ENCODE data around the gene PARD3. TPM values are rescaled to one million over a fixed set of nuclear protein-coding genes. Genes with fewer than 3 reads are reported as not detected.

PARD3 gene
- total RNA-seq, 4 donors from 2014 or later: 115 to 226 (median 141) TPM

GRCh38 chr10:34113504-34114225, 701.4 kb downstream of the PARD3 start:
- Histone ChIP-seq H3K9me3 (no peaks in the 10 kb centered on the region), H3K27ac (no peak overlapping the region), H3K36me3 (peaks cover 8% of the 10 kb centered on the region), H3K4me3 (no peak overlapping the region), H3K27me3 (no peaks in the 10 kb centered on the region), H3K4me1 (peaks cover 8% of the 10 kb centered on the region)
- TF ChIP-seq CTCF (IDR thresholded peaks at IDR 0.05): no peak
- TF ChIP-seq EP300 (IDR thresholded peaks at IDR 0.05): no peak
- no peak for TF ChIP-seq POLR2A (IDR thresholded peaks at IDR 0.05)
- TF ChIP-seq POLR2AphosphoS5 (IDR thresholded peaks at IDR 0.05): no peak
- 84% methylated on average over 6 of the region's 6 CpGs for WGBS
- DNase-seq (ENCODE audit: low spot score in 2 of 2): no peak

GRCh38 chr10:34112171-34112782, 702.8 kb downstream of the PARD3 start:
- TF ChIP-seq POLR2AphosphoS5 (IDR thresholded peaks at IDR 0.05) (peak in 2 of 3 donors; percentile 40 to 44), CTCF (IDR thresholded peaks at IDR 0.05) (no peak)
- H3K36me3 ChIP-seq: peaks cover 8% of the 10 kb centered on the region
- DNase-seq (ENCODE audit: low spot score in 2 of 2): no peak
- H3K27ac ChIP-seq: no peak overlapping the region
- H3K27me3 ChIP-seq: no peaks in the 10 kb centered on the region
- H3K4me3 ChIP-seq: no peak overlapping the region
- H3K4me1 ChIP-seq: peaks cover 8% of the 10 kb centered on the region
- WGBS: 68% methylated on average over 6 of the region's 6 CpGs
- H3K9me3 ChIP-seq: no peaks in the 10 kb centered on the region

GRCh38 chr10:34111179-34111578, 703.9 kb downstream of the PARD3 start:
- Histone ChIP-seq H3K9me3 (no peaks in the 10 kb centered on the region), H3K4me1 (peaks cover 8% of the 10 kb centered on the region), H3K27me3 (no peaks in the 10 kb centered on the region), H3K36me3 (peaks cover 8% of the 10 kb centered on the region), H3K27ac (no peak overlapping the region), H3K4me3 (no peak overlapping the region)
- DNase-seq (ENCODE audit: low spot score in 2 of 2): no peak
- 97% methylated on average over 10 of the region's 10 CpGs for WGBS
- TF ChIP-seq POLR2A (IDR thresholded peaks at IDR 0.05) (no peak), POLR2AphosphoS5 (IDR thresholded peaks at IDR 0.05) (no peak), CTCF (IDR thresholded peaks at IDR 0.05) (no peak), EP300 (IDR thresholded peaks at IDR 0.05) (no peak)

GRCh38 chr10:34109952-34110702, 705.0 kb downstream of the PARD3 start:
- no peak overlapping the region for H3K27ac ChIP-seq
- TF ChIP-seq CTCF (IDR thresholded peaks at IDR 0.05): no peak
- no peak for TF ChIP-seq POLR2A (IDR thresholded peaks at IDR 0.05)
- no peak for TF ChIP-seq EP300 (IDR thresholded peaks at IDR 0.05)
- no peak for TF ChIP-seq POLR2AphosphoS5 (IDR thresholded peaks at IDR 0.05)
- no peak for DNase-seq (ENCODE audit: low spot score in 2 of 2)

GRCh38 chr10:34109495-34109894, 705.6 kb downstream of the PARD3 start:
- no peaks in the 10 kb centered on the region for H3K9me3 ChIP-seq
- peaks cover 8% of the 10 kb centered on the region for H3K36me3 ChIP-seq
- no peaks in the 10 kb centered on the region for H3K27me3 ChIP-seq
- WGBS: 73% methylated on average over 7 of the region's 7 CpGs
- no peak overlapping the region for H3K4me3 ChIP-seq
- DNase-seq (ENCODE audit: low spot score in 2 of 2): no peak
- H3K27ac ChIP-seq: no peak overlapping the region
- TF ChIP-seq CTCF (IDR thresholded peaks at IDR 0.05): no peak
- no peak for TF ChIP-seq POLR2AphosphoS5 (IDR thresholded peaks at IDR 0.05)
- TF ChIP-seq POLR2A (IDR thresholded peaks at IDR 0.05): no peak
- TF ChIP-seq EP300 (IDR thresholded peaks at IDR 0.05): no peak
- H3K4me1 ChIP-seq: peaks cover 16% of the 10 kb centered on the region

More at GRCh38 chr10:34109952-34110702, 705.0 kb downstream of the PARD3 start:
- H3K27me3 ChIP-seq: no peaks in the 10 kb centered on the region
- 80% methylated on average over 20 of the region's 20 CpGs for WGBS
- no peak overlapping the region for H3K4me3 ChIP-seq
- peaks cover 11% of the 10 kb centered on the region for H3K4me1 ChIP-seq
- peaks cover 8% of the 10 kb centered on the region for H3K36me3 ChIP-seq
- no peaks in the 10 kb centered on the region for H3K9me3 ChIP-seq
